CD4-positive, alpha-beta T cell treated with Interleukin-10 for 1 hour (primary cell): ENCODE measurements around the gene RASD1.
"Not testable (repeated sequence)": the region's sequence is repeated elsewhere in the genome, so short reads cannot be mapped to it uniquely, and the experiment has no call there.

ENCODE experiments used
- DNase-seq: peaks from one replicate; pipeline ENCODE4 v3.0.0-alpha.2; 2020

The RASD1 gene

GRCh38 chr17:17467720-17468119, 28.5 kb downstream of the RASD1 start:
- DNase-seq: no peak

GRCh38 chr17:17467016-17467415, 29.2 kb downstream of the RASD1 start:
- no peak for DNase-seq

- DNase-seq: no peak
Measured at GRCh38 chr17:17466511-17466910, 29.7 kb downstream of the RASD1 start.

- not testable (repeated sequence) for DNase-seq
Measured at GRCh38 chr17:17465878-17466277, 30.3 kb downstream of the RASD1 start.

GRCh38 chr17:17463821-17464220, 32.4 kb downstream of the RASD1 start:
- no peak for DNase-seq

GRCh38 chr17:17462048-17462824, 34.0 kb downstream of the RASD1 start:
- DNase-seq: no peak

- no peak for DNase-seq
Measured at GRCh38 chr17:17460038-17460437, 36.2 kb downstream of the RASD1 start.

GRCh38 chr17:17457680-17458079, 38.5 kb downstream of the RASD1 start:
- no peak for DNase-seq

GRCh38 chr17:17456251-17456650, 39.9 kb downstream of the RASD1 start:
- no peak for DNase-seq

GRCh38 chr17:17455173-17455572, 41.0 kb downstream of the RASD1 start:
- DNase-seq: no peak

GRCh38 chr17:17454700-17455099, 41.5 kb downstream of the RASD1 start:
- not testable (repeated sequence) for DNase-seq

- no peak for DNase-seq
Measured at GRCh38 chr17:17454276-17454675, 41.9 kb downstream of the RASD1 start.

- no peak for DNase-seq
Measured at GRCh38 chr17:17453088-17453487, 43.1 kb downstream of the RASD1 start.

- no peak for DNase-seq
Measured at GRCh38 chr17:17448723-17449122, 47.5 kb downstream of the RASD1 start.

- no peak for DNase-seq
Measured at GRCh38 chr17:17448076-17448475, 48.1 kb downstream of the RASD1 start.

- DNase-seq: no peak
Measured at GRCh38 chr17:17447264-17447663, 48.9 kb downstream of the RASD1 start.

GRCh38 chr17:17446666-17447155, 49.5 kb downstream of the RASD1 start:
- no peak for DNase-seq

GRCh38 chr17:17445925-17446665, 50.1 kb downstream of the RASD1 start:
- no peak for DNase-seq

GRCh38 chr17:17445296-17445924, 50.8 kb downstream of the RASD1 start:
- no peak for DNase-seq
